Mesendoderm (in vitro differentiated cells): Measurements from ENCODE around the gene ACKR2.

Source experiments
- DNase-seq: peaks from one replicate; pipeline ENCODE4 v3.0.0; 2013
- H2AK5ac ChIP-seq: 2 replicates; pipeline ENCODE4 v1.6.1; 2013; ENCODE audit warnings: low read length, inconsistent platforms
- H2BK120ac ChIP-seq: 2 replicates; pipeline ENCODE4 v1.6.1; 2013; ENCODE audit warnings: low read depth, mild to moderate bottlenecking, low read length, moderate library complexity, mixed read lengths
- H2BK15ac ChIP-seq: replicated peaks from 2 replicates; pipeline ENCODE4 v1.6.1; 2013; ENCODE audit warnings: low read depth, mild to moderate bottlenecking, moderate library complexity
- H2BK5ac ChIP-seq: 2 replicates; pipeline ENCODE4 v1.6.1; 2013; ENCODE audit warnings: low read length, inconsistent platforms
- H3K18ac ChIP-seq: 2 replicates; pipeline ENCODE4 v1.6.1; 2013; ENCODE audit warnings: mild to moderate bottlenecking, low read length, mixed read lengths
- H3K23ac ChIP-seq: one replicate; pipeline ENCODE4 v1.6.1; 2013; ENCODE audit warnings: low read length
- H3K27ac ChIP-seq: 2 replicates; pipeline ENCODE4 v1.5.1; 2013; ENCODE audit warnings: low read depth, mild to moderate bottlenecking, inconsistent platforms, low read length, moderate library complexity
- H3K27me3 ChIP-seq: 2 replicates; pipeline ENCODE4 v1.6.1; 2013; ENCODE audit warnings: low read length, control low read depth, mild to moderate bottlenecking, inconsistent platforms; ENCODE audit not compliant: insufficient read depth, poor library complexity
- H3K36me3 ChIP-seq: 2 replicates; pipeline ENCODE4 v1.6.1; 2013; ENCODE audit warnings: low read length, inconsistent platforms; ENCODE audit not compliant: control insufficient read depth, insufficient read depth
- H3K4ac ChIP-seq: one replicate; pipeline ENCODE4 v1.6.1; 2013; ENCODE audit warnings: low read depth, mild to moderate bottlenecking, low read length, moderate library complexity
- H3K4me1 ChIP-seq: 2 replicates; pipeline ENCODE4 v1.6.1; 2013; ENCODE audit warnings: low read depth, low read length, inconsistent platforms; ENCODE audit not compliant: control insufficient read depth
- H3K4me2 ChIP-seq: 2 replicates; pipeline ENCODE4 v1.6.1; 2013; ENCODE audit warnings: low read length
- H3K4me3 ChIP-seq: 2 replicates; pipeline ENCODE4 v1.5.1; 2013; ENCODE audit warnings: mild to moderate bottlenecking, low read length
- H3K56ac ChIP-seq: one replicate; pipeline ENCODE4 v1.6.1; 2013; ENCODE audit warnings: low read length
- H3K79me1 ChIP-seq: 2 replicates; pipeline ENCODE4 v1.6.1; 2013; ENCODE audit warnings: low read length, inconsistent platforms
- H3K79me2 ChIP-seq: 2 replicates; pipeline ENCODE4 v1.6.1; 2013; ENCODE audit warnings: mild to moderate bottlenecking, low read length; ENCODE audit not compliant: control insufficient read depth, insufficient read depth
- H3K9ac ChIP-seq: 2 replicates; pipeline ENCODE4 v1.6.1; 2013; ENCODE audit warnings: low read length, inconsistent platforms
- H4K5ac ChIP-seq: one replicate; pipeline ENCODE4 v1.6.1; 2013; ENCODE audit warnings: low read length
- H4K8ac ChIP-seq: one replicate; pipeline ENCODE4 v1.6.1; 2013; ENCODE audit warnings: low read depth, mild to moderate bottlenecking, control low read depth, low read length, moderate library complexity
- WGBS: extraction: QIAGEN DNeasy Blood & Tissue Kit; methylation state at CpG from one replicate; pipeline ENCODE4 v1.1.7; 2013; ENCODE audit warnings: low lambda C conversion rate, missing lambda C conversion rate; ENCODE audit not compliant: insufficient coverage; ENCODE audit errors: extremely low coverage; 5-methylcytosine and 5-hydroxymethylcytosine counted together

The ACKR2 gene

GRCh38 chr3:42827023-42827422 lies 17.8 kb downstream of the ACKR2 start:
- Histone ChIP-seq H3K56ac (no peak overlapping the region), H2BK120ac (no peak overlapping the region), H3K79me2 (no peaks in the 10 kb centered on the region), H4K8ac (no peak overlapping the region), H3K79me1 (no peaks in the 10 kb centered on the region), H2AK5ac (no peak overlapping the region), H3K9ac (no peak overlapping the region), H2BK15ac (no peak overlapping the region), H2BK5ac (no peak overlapping the region), H3K27me3 (no peaks in the 10 kb centered on the region), H3K27ac (no peak overlapping the region), H3K4me1 (no peaks in the 10 kb centered on the region), H4K5ac (no peak overlapping the region), H3K36me3 (no peaks in the 10 kb centered on the region), H3K4me2 (no peak overlapping the region), H3K18ac (no peak overlapping the region), H3K23ac (no peak overlapping the region), H3K4me3 (no peak overlapping the region), H3K4ac (no peak overlapping the region)
- no peak for DNase-seq

GRCh38 chr3:42827654-42828053 lies 18.4 kb downstream of the ACKR2 start:
- DNase-seq: no peak
- H3K79me2 ChIP-seq: no peaks in the 10 kb centered on the region
- no peaks in the 10 kb centered on the region for H3K79me1 ChIP-seq
- H4K8ac ChIP-seq: no peak overlapping the region
- H3K23ac ChIP-seq: no peak overlapping the region
- H3K4me1 ChIP-seq: no peaks in the 10 kb centered on the region
- H3K4ac ChIP-seq: no peak overlapping the region
- no peak overlapping the region for H2AK5ac ChIP-seq
- no peaks in the 10 kb centered on the region for H3K36me3 ChIP-seq
- H2BK15ac ChIP-seq: no peak overlapping the region
- H4K5ac ChIP-seq: no peak overlapping the region
- H3K27me3 ChIP-seq: no peaks in the 10 kb centered on the region
- no peak overlapping the region for H3K4me3 ChIP-seq
- H3K56ac ChIP-seq: no peak overlapping the region
- WGBS: no CpG with 5 or more reads among the region's 4 CpGs
- H3K9ac ChIP-seq: no peak overlapping the region
- H3K18ac ChIP-seq: no peak overlapping the region
- no peak overlapping the region for H2BK5ac ChIP-seq
- H2BK120ac ChIP-seq: no peak overlapping the region
- H3K4me2 ChIP-seq: no peak overlapping the region
- no peak overlapping the region for H3K27ac ChIP-seq

GRCh38 chr3:42829083-42829627 lies 19.9 kb downstream of the ACKR2 start:
- no peak overlapping the region for H2BK5ac ChIP-seq
- no peak overlapping the region for H4K8ac ChIP-seq
- no peaks in the 10 kb centered on the region for H3K4me1 ChIP-seq
- peak; percentile 63 for DNase-seq
- H2BK120ac ChIP-seq: no peak overlapping the region
- H3K4ac ChIP-seq: no peak overlapping the region
- no peak overlapping the region for H2AK5ac ChIP-seq
- H3K23ac ChIP-seq: peak overlapping the region; percentile 33
- H3K9ac ChIP-seq: no peak overlapping the region
- H3K36me3 ChIP-seq: no peaks in the 10 kb centered on the region
- H4K5ac ChIP-seq: no peak overlapping the region
- WGBS: no CpG with 5 or more reads among the region's 5 CpGs
- H3K27me3 ChIP-seq: no peaks in the 10 kb centered on the region
- no peak overlapping the region for H3K18ac ChIP-seq
- no peak overlapping the region for H3K27ac ChIP-seq
- H3K56ac ChIP-seq: no peak overlapping the region
- H2BK15ac ChIP-seq: peak overlapping the region; percentile 60
- no peak overlapping the region for H3K4me3 ChIP-seq
- H3K79me1 ChIP-seq: no peaks in the 10 kb centered on the region
- H3K4me2 ChIP-seq: no peak overlapping the region
- no peaks in the 10 kb centered on the region for H3K79me2 ChIP-seq

GRCh38 chr3:42829628-42830436 lies 20.6 kb downstream of the ACKR2 start:
- Histone ChIP-seq H3K27me3 (no peaks in the 10 kb centered on the region), H3K79me2 (no peaks in the 10 kb centered on the region), H2BK15ac (no peak overlapping the region), H2BK5ac (no peak overlapping the region), H3K36me3 (no peaks in the 10 kb centered on the region), H4K5ac (no peak overlapping the region), H3K4ac (no peak overlapping the region), H4K8ac (no peak overlapping the region), H3K27ac (no peak overlapping the region), H3K4me3 (no peak overlapping the region), H3K18ac (no peak overlapping the region), H2BK120ac (no peak overlapping the region), H3K56ac (no peak overlapping the region), H3K4me2 (no peak overlapping the region), H3K79me1 (no peaks in the 10 kb centered on the region), H3K4me1 (no peaks in the 10 kb centered on the region), H2AK5ac (no peak overlapping the region), H3K9ac (no peak overlapping the region), H3K23ac (peak overlapping the region; percentile 33)
- no CpG with 5 or more reads among the region's 5 CpGs for WGBS
- no peak for DNase-seq

- Histone ChIP-seq H2BK5ac (no peak overlapping the region), H3K36me3 (no peaks in the 10 kb centered on the region), H3K4me2 (no peak overlapping the region), H3K27me3 (no peaks in the 10 kb centered on the region), H3K4me1 (no peaks in the 10 kb centered on the region), H3K4me3 (no peak overlapping the region), H2AK5ac (no peak overlapping the region), H3K23ac (no peak overlapping the region), H3K27ac (no peak overlapping the region), H4K5ac (no peak overlapping the region), H3K79me1 (no peaks in the 10 kb centered on the region), H2BK15ac (no peak overlapping the region), H3K79me2 (no peaks in the 10 kb centered on the region), H2BK120ac (no peak overlapping the region), H3K9ac (no peak overlapping the region), H3K4ac (no peak overlapping the region), H3K56ac (no peak overlapping the region), H4K8ac (no peak overlapping the region), H3K18ac (no peak overlapping the region)
- DNase-seq: peak; percentile 92
- WGBS: no CpG with 5 or more reads among the region's 7 CpGs
Observed at GRCh38 chr3:42830437-42831320, 21.4 kb downstream of the ACKR2 start.
